ENCODE measurements around the gene PRDM5.

The PRDM5 gene

DNA sequence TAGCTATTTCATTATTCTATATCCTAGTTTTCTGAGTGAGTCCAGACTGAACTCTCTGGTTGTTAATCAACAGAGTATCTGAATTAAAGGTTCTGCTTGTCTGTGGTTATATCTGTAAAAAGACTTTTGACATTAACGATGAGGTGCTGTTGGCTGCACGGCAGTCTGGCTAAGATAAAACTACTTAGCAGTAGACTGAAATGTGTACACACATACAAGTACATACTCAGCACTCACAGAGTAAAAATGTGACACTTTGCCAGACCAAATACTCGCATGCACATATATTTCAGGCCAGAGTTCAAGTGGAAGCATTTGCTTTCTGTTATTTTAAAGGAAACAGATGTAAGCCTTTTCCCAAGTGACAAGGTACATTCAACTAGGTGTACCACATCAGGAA lies 80.5 kb downstream of the PRDM5 start:
- Histone ChIP-seq H2BK15ac (replicated peaks; ENCODE audit: low read depth) (no peak overlapping the region), H3K27me3 (ENCODE audit: insufficient read depth, low read length, poor library complexity) (no peaks in the 10 kb centered on the region), H3K4ac (ENCODE audit: low read depth, low read length) (no peak overlapping the region), H2BK5ac (ENCODE audit: low read length) (no peak overlapping the region), H3K79me2 (ENCODE audit: control insufficient read depth, insufficient read depth, low read length) (no peaks in the 10 kb centered on the region), H3K4me3 (ENCODE audit: low read length) (no peak overlapping the region), H2BK120ac (ENCODE audit: low read depth, low read length) (no peak overlapping the region), H3K4me1 (ENCODE audit: control insufficient read depth, low read depth, low read length) (no peaks in the 10 kb centered on the region), H2AK5ac (ENCODE audit: low read length) (no peak overlapping the region), H4K5ac (ENCODE audit: low read length) (no peak overlapping the region), H3K56ac (ENCODE audit: low read length) (no peak overlapping the region), H3K9ac (ENCODE audit: low read length) (no peak overlapping the region), H3K23ac (ENCODE audit: low read length) (no peak overlapping the region), H3K4me2 (ENCODE audit: low read length) (no peak overlapping the region), H3K79me1 (ENCODE audit: low read length) (no peaks in the 10 kb centered on the region), H3K18ac (ENCODE audit: low read length) (no peak overlapping the region), H3K27ac (ENCODE audit: low read depth, low read length) (no peak overlapping the region), H3K36me3 (ENCODE audit: control insufficient read depth, insufficient read depth, low read length) (no peaks in the 10 kb centered on the region), H4K8ac (ENCODE audit: low read depth, low read length) (no peak overlapping the region)
- DNase-seq: no peak
- no CpG with 5 or more reads among the region's 3 CpGs for WGBS (ENCODE audit: extremely low coverage, insufficient coverage, low lambda C conversion rate)

DNA sequence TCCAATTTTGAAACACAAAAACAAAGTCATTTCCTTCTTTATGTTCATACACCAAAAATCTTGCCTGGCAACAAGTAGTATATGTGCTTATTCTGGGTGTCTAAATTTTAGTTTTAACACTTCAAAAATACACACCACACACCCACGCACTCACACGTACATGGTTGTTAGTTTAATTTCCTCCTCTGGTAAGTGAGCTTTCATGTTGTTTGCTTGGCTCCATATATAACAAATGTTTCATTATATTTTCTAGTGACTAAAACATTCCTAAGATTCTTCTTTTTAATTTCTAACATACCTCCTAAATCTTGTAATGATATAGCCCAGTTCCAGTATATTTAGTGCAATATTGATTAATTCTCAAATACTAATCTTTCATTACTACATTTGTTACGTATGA lies 80.9 kb downstream of the PRDM5 start:
- no peak overlapping the region for H3K4me2 ChIP-seq (ENCODE audit: low read length)
- H3K27ac ChIP-seq (ENCODE audit: low read depth, low read length): no peak overlapping the region
- H4K5ac ChIP-seq (ENCODE audit: low read length): no peak overlapping the region
- 100% methylated on average over 1 of the region's 3 CpGs for WGBS (ENCODE audit: extremely low coverage, insufficient coverage, low lambda C conversion rate)
- H2BK120ac ChIP-seq (ENCODE audit: low read depth, low read length): no peak overlapping the region
- no peak for DNase-seq
- no peak overlapping the region for H3K9ac ChIP-seq (ENCODE audit: low read length)
- H4K8ac ChIP-seq (ENCODE audit: low read depth, low read length): no peak overlapping the region
- no peaks in the 10 kb centered on the region for H3K36me3 ChIP-seq (ENCODE audit: control insufficient read depth, insufficient read depth, low read length)
- no peak overlapping the region for H3K56ac ChIP-seq (ENCODE audit: low read length)
- no peaks in the 10 kb centered on the region for H3K27me3 ChIP-seq (ENCODE audit: insufficient read depth, low read length, poor library complexity)
- no peak overlapping the region for H2BK15ac ChIP-seq (replicated peaks; ENCODE audit: low read depth)
- H3K79me1 ChIP-seq (ENCODE audit: low read length): no peaks in the 10 kb centered on the region
- no peak overlapping the region for H2BK5ac ChIP-seq (ENCODE audit: low read length)
- no peak overlapping the region for H2AK5ac ChIP-seq (ENCODE audit: low read length)
- H3K4me3 ChIP-seq (ENCODE audit: low read length): no peak overlapping the region
- no peaks in the 10 kb centered on the region for H3K4me1 ChIP-seq (ENCODE audit: control insufficient read depth, low read depth, low read length)
- no peaks in the 10 kb centered on the region for H3K79me2 ChIP-seq (ENCODE audit: control insufficient read depth, insufficient read depth, low read length)
- H3K23ac ChIP-seq (ENCODE audit: low read length): no peak overlapping the region
- H3K18ac ChIP-seq (ENCODE audit: low read length): no peak overlapping the region
- H3K4ac ChIP-seq (ENCODE audit: low read depth, low read length): no peak overlapping the region

DNA sequence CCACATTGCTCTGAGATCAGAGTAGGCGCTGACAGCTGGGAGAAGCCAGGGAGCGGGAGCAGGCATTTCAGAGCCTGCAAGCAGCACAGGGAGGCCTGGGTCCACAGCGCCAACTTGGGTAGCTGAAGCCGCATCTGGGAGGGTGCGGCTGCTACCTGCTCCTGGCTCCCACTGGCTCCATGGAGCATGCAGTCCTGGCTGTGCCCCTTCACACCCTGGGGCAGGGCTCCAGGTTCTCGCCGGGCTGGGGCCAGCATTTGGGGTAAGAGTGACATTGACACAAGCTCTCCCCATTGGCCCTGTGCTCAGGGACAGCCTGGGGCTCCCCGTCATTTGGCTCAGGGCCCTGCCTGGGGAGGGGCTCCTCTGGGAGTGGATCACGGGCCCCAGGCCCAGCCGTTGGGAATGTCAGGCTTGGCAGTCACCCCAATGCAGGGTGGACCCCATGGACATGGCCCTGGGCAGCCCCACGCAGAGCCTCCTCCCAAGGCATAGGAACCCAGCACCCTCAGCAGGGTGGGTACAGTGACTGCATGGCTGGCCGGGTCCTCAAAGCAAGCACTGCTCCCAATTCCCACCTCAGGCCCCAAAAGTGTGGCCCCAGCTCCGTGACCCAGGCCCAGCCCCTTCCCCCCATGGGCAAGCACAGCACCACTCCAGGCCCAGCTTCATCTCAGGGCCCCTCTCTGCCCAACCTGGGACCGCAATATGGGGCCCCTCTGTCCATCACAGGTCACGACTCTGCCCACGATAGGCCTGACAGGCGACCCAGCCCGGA lies 82.4 kb downstream of the PRDM5 start:
- Histone ChIP-seq H3K27me3 (ENCODE audit: insufficient read depth, low read length, poor library complexity) (no peaks in the 10 kb centered on the region), H3K27ac (ENCODE audit: low read depth, low read length) (no peak overlapping the region), H2BK15ac (replicated peaks; ENCODE audit: low read depth) (no peak overlapping the region), H3K56ac (ENCODE audit: low read length) (no peak overlapping the region), H3K23ac (ENCODE audit: low read length) (no peak overlapping the region), H3K79me1 (ENCODE audit: low read length) (no peaks in the 10 kb centered on the region), H4K5ac (ENCODE audit: low read length) (no peak overlapping the region), H3K4me2 (ENCODE audit: low read length) (no peak overlapping the region), H3K36me3 (ENCODE audit: control insufficient read depth, insufficient read depth, low read length) (no peaks in the 10 kb centered on the region), H3K18ac (ENCODE audit: low read length) (no peak overlapping the region), H3K4me3 (ENCODE audit: low read length) (no peak overlapping the region), H3K4ac (ENCODE audit: low read depth, low read length) (no peak overlapping the region), H3K4me1 (ENCODE audit: control insufficient read depth, low read depth, low read length) (no peaks in the 10 kb centered on the region), H2BK120ac (ENCODE audit: low read depth, low read length) (no peak overlapping the region), H3K79me2 (ENCODE audit: control insufficient read depth, insufficient read depth, low read length) (no peaks in the 10 kb centered on the region), H2AK5ac (ENCODE audit: low read length) (no peak overlapping the region), H2BK5ac (ENCODE audit: low read length) (no peak overlapping the region), H4K8ac (ENCODE audit: low read depth, low read length) (no peak overlapping the region), H3K9ac (ENCODE audit: low read length) (no peak overlapping the region)
- WGBS (ENCODE audit: extremely low coverage, insufficient coverage, low lambda C conversion rate): no CpG with 5 or more reads among the region's 18 CpGs
- no peak for DNase-seq

DNA sequence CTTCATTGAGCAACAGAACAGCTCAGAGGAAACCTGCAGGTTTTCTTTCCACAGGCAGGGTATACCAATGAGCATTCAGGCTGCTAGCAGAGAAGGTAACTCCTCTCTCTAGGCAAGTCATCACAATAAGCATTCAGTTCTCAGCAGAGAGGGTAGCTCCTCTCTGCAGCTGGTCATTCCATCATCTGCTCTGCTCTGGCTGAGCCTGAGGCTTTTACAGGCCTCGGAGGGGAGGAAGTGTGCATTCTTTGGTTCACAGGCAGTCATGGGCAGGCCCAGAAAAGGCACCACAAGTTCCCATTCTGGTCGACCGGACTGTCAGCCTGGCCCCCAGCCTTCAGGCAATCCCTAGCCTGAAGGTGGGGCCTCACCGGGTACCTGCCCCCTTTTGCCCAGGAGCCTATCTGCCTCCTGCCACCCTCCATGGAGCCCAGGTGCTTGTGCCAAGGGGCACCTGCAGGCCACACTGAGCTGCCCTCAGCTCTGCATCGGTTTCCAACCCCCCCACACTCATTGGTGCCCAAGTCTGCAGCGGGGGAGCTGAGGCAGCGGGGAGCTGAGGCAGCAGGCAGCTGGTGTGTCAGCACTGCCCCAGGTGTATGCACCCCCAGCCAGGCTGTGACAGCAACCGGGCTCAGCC lies 83.1 kb downstream of the PRDM5 start:
- Histone ChIP-seq H3K56ac (ENCODE audit: low read length) (no peak overlapping the region), H3K4me3 (ENCODE audit: low read length) (no peak overlapping the region), H2BK5ac (ENCODE audit: low read length) (no peak overlapping the region), H3K27me3 (ENCODE audit: insufficient read depth, low read length, poor library complexity) (no peaks in the 10 kb centered on the region), H3K23ac (ENCODE audit: low read length) (no peak overlapping the region), H3K18ac (ENCODE audit: low read length) (no peak overlapping the region), H3K79me1 (ENCODE audit: low read length) (no peaks in the 10 kb centered on the region), H3K4me2 (ENCODE audit: low read length) (no peak overlapping the region), H3K27ac (ENCODE audit: low read depth, low read length) (no peak overlapping the region), H4K8ac (ENCODE audit: low read depth, low read length) (no peak overlapping the region), H3K9ac (ENCODE audit: low read length) (no peak overlapping the region), H2AK5ac (ENCODE audit: low read length) (no peak overlapping the region), H2BK120ac (ENCODE audit: low read depth, low read length) (no peak overlapping the region), H2BK15ac (replicated peaks; ENCODE audit: low read depth) (no peak overlapping the region), H3K4me1 (ENCODE audit: control insufficient read depth, low read depth, low read length) (no peaks in the 10 kb centered on the region), H3K36me3 (ENCODE audit: control insufficient read depth, insufficient read depth, low read length) (no peaks in the 10 kb centered on the region), H3K4ac (ENCODE audit: low read depth, low read length) (no peak overlapping the region), H3K79me2 (ENCODE audit: control insufficient read depth, insufficient read depth, low read length) (no peaks in the 10 kb centered on the region), H4K5ac (ENCODE audit: low read length) (no peak overlapping the region)
- WGBS (ENCODE audit: extremely low coverage, insufficient coverage, low lambda C conversion rate): no CpG with 5 or more reads among the region's 8 CpGs
- peak; percentile 7 for DNase-seq

DNA sequence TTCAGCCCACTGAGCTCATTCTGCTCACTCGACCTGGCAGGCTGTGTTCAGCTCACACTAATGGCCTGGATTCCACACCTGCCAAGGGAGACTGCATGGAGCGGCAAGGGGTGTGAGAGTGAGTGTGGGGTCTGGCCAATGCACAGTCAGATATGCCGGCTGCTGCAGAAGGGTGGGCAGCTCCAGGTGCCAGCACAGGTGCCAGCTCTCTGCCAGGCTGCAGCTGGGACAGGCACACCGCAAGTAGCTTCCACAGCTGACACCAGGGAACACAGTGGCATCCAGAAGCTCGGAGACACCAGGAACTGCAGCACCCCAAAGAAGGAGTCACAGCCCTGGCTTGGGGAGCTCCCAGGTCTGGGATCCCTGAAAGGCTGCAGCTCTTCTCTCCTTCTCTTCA lies 83.7 kb downstream of the PRDM5 start:
- H3K27me3 ChIP-seq (ENCODE audit: insufficient read depth, low read length, poor library complexity): no peaks in the 10 kb centered on the region
- H3K4me2 ChIP-seq (ENCODE audit: low read length): no peak overlapping the region
- H3K4me3 ChIP-seq (ENCODE audit: low read length): no peak overlapping the region
- H4K5ac ChIP-seq (ENCODE audit: low read length): no peak overlapping the region
- no peak overlapping the region for H2BK15ac ChIP-seq (replicated peaks; ENCODE audit: low read depth)
- H3K36me3 ChIP-seq (ENCODE audit: control insufficient read depth, insufficient read depth, low read length): no peaks in the 10 kb centered on the region
- no peaks in the 10 kb centered on the region for H3K79me2 ChIP-seq (ENCODE audit: control insufficient read depth, insufficient read depth, low read length)
- H3K18ac ChIP-seq (ENCODE audit: low read length): no peak overlapping the region
- no peak overlapping the region for H4K8ac ChIP-seq (ENCODE audit: low read depth, low read length)
- H3K4ac ChIP-seq (ENCODE audit: low read depth, low read length): no peak overlapping the region
- H3K79me1 ChIP-seq (ENCODE audit: low read length): no peaks in the 10 kb centered on the region
- H3K4me1 ChIP-seq (ENCODE audit: control insufficient read depth, low read depth, low read length): no peaks in the 10 kb centered on the region
- no peak overlapping the region for H2AK5ac ChIP-seq (ENCODE audit: low read length)
- no peak overlapping the region for H2BK120ac ChIP-seq (ENCODE audit: low read depth, low read length)
- no peak overlapping the region for H3K27ac ChIP-seq (ENCODE audit: low read depth, low read length)
- no peak overlapping the region for H3K56ac ChIP-seq (ENCODE audit: low read length)
- no peak overlapping the region for H3K23ac ChIP-seq (ENCODE audit: low read length)
- no peak overlapping the region for H2BK5ac ChIP-seq (ENCODE audit: low read length)
- no peak overlapping the region for H3K9ac ChIP-seq (ENCODE audit: low read length)
- no peak for DNase-seq
- WGBS (ENCODE audit: extremely low coverage, insufficient coverage, low lambda C conversion rate): no CpG with 5 or more reads among the region's 5 CpGs
